NCI-H1105 (cell line): ENCODE data around the gene TFB1M.

Source experiments
- DNase-seq: peaks from one replicate; lab custom pipeline; 2025; lab: John Stamatoyannopoulos, UW

TFB1M gene

DNA sequence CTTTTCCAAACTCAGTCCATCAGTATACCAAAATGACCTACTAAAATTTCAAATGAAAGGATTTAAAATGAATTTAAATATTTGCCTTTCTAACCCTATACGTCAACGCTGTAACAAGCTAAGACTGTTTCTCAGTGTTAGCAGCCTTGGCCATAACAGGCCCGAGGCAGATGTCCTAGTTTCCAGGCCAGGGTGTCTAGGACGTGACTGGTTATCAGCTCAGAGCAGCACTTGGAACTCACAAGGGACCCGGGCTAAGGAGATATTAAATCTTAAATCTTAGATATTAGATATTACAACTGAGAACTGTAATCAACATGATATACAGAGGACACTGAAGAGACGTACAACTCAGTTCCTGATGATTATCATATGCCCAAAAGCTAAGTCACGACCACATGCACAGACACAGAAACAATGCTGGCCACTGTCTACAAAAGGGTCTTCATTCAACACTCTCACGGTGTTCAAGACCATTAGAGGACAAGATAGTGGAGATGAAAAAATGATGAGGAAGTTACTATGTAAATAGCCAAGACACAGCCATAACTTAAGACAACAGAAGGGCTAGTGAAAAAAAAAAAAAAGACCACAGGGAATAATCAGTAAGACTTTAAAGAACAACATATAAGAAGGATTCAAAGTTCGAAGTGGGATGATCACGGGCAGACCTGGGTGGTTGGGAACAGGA is 50.8 kb downstream of the TFB1M start, which contains the start of gene CLDN20:
TSS of gene CLDN20 (plus strand) at position 641 of the 691 bp plus-strand sequence. CDS start 11,707 bp downstream, outside the sequence.
- no peak for DNase-seq

DNA sequence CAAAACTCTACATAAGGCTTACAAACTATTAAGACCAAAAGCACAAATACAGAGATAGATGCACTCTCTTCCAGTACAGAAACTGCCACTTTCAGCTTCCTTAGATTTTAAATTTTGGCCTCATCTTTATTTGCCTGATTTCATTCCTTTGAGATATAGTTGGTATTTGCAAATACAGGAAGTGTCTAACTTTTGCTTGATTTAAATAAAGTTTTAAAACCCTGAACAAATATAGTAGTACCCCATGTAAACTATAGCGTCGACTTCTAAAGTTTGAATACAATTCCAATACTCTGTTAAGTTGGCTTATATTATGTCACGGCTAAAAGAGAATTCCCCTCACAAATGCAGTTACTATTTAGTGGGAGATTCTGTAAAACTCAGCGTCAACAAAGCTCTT is 51.6 kb downstream of the TFB1M start:
- no peak for DNase-seq

DNA sequence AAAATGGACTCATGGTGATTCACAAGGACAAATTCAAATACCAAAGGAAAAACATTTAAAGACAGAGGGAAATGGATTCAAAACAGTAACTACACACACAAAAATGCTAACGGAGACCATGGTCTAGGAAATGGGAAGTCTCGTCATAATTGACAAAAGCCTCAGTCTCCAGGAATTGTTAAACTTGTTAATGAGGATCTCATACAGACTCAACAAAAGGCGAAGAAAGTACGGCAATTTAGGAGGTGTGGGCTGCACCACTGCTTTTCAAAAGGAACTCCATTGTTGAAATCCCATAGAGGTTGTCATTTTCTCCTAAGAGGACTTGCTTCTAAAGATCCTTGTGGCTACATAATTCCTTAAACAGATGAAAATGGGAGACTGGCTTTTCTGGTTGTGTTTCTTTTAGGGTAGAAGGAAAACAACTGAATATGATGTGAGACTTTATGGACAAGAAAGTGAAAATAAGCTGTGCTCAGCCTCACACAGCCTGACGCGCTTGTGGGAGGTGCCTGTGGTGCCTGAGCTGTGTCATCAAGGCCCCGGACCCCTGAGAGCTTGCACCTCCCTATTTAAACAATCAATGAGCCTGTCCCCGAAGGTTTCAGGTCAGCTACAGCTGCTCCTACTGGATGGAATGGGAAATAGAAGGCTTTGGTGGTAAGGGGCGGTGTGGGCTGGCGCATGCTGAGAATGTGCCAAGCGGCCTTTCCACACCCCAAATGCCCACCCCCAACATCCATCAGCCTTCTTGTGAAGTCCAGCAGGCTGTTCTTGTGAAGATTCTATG is 53.0 kb downstream of the TFB1M start:
- DNase-seq: no peak

DNA sequence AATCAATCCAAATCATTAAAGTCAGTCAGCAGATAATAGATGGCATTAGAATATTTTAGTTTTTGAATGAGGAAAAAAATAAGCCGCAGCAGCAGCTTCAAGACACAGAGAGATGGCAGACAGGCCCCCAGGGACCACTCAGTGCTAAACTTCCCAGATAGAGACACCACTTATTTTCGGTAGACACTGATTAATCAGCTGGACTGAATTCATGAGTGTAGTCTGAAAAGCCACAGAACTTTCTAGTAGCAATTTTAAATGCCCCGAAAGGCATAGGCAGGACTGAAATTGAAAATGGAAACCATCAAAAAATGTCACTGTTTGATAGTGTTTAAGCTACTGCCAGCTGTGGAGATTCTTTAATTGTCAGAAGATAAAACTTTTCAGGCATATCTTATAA is 53.6 kb downstream of the TFB1M start:
- no peak for DNase-seq

DNA sequence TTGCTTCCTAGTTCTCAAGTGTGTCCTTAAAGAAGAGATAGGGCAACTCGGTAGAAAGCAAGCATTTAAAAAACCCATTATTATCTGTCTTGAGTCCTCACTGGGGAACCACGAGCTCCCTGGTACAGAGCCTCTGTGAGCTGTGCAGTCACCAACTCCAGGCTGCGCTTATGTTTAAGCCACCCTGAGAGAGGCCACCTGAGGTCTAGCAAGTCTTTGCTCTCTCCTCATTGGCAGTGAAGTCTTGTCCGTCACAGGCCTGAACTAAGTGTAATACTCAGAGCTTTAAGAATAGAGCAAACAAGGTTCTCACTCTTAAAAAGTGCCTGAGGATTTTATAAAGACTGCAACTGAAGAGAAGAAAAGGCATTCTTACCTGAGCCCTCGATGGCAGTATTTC is 54.4 kb downstream of the TFB1M start:
- DNase-seq: no peak

DNA sequence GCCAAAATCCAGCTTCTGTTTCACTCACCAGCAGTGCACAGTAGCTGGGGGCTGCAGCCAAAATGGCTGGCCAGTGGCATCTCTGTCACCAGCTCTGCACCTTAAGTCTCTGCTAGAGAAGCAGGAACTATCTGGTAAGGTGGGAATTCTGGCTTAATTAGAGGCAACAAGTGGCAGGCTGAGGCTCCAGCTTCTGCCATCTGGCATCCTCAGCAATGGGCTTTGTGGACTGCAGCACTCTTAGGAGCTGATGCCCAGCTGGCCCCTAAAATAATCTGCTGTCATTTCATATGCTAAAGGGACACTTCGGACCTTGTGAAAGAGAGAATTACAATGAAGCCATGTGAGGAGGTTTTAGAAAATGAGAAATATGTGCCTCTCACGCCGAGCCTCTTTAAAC is 55.1 kb downstream of the TFB1M start:
- no peak for DNase-seq

DNA sequence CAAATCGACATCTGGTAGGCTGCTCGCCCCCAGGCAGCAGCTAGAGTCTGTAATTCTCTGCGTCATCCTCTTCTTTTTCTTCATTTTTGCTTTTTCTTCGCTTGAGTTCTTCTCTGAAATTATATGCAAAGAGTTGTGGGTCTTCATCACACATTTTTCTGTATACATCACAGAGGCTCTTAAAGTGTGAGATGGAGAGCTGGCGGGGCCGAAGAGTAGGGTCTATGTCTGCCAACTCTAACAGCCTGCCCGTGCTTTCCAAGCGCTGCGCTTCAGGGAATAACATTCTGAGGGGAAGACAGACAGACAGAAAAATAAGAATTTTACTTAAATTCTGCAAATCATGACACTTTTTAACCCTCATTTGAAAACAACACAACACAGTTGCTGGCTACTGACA is 56.5 kb downstream of the TFB1M start:
- no peak for DNase-seq

DNA sequence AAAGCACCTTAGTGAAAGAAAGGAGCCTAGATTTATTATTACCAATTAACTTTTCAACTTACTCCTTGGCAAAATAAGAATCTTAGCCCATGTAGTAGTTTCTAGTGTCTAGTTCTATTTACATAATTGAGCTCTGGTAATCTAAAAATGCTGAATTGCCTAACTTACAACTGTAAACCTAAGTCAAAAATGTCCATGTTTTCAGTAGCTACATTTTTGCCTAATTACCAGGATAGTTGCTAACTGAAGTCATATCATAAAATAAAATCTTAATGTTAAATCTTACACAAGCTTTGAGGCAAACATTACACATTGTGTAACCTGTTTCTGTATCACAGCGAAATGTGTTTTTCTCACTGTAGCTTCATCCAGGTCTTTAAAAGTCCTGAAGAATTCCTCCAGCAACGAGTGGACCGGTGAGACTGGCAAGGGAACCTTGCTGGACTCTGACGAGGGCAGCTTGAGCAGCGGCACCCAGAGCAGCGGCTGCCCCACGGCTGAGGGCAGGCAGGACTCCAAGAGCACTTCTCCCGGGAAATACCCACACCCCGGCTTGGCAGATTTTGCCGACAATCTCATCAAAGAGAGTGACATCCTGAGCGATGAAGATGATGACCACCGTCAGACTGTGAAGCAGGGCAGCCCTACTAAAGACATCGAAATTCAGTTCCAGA is 58.0 kb downstream of the TFB1M start:
- DNase-seq: no peak

DNA sequence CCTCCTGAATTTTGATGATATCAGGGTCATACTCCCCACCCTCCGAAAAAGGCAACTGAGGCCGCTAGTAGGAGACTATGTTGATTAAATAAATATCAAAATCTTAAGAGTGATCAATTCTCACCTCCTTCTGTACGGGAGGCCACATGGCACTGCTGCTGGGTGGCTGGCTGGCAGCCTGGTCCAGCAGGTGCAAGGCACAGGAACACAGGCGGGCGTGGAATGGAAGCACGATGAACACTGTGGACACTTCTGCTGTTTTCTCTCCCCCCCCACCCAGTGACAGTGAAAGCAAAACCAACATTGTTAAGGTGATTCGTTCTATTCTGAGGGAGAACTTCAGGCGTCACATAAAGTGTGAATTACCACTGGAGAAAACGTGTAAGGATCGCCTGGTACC is 60.1 kb downstream of the TFB1M start:
- DNase-seq: no peak

DNA sequence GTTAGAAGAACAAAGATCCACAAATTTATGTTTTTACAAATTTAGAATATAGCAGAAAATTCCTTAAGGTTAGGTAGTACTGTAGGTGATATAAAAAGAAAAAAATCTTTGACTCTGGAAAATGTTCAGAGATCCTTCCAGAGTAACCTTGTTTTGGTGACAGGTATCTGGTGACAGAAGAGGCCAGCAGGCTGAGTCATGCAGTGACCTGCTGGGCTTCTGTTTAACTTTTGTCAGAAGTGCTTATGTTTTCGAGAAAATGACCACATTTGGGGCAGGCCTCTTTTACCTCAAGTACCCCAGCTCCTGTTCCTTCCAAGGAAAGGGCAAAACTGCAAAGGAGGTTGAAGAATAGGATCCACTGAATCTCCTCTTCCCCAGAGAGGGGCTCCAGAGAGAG is 60.9 kb downstream of the TFB1M start:
- no peak for DNase-seq

DNA sequence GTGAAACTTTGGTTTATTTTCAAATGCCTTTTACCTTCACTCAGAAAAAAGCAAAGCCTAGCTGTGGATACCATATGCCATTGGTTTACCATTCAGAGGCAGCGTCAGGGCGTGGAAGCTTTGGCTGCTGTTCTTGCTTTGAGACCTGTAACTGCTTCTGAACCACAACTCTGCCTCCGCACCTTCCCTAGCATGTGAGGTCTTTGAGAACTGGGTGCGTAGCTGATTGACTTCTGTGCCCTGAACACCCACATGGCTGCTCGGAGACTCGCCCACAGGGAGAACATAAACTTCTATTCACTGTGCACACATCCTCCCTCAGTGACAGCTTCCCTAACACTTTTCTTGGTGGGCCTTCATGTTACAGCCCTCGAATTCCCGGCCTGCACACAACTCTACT is 61.7 kb downstream of the TFB1M start:
- no peak for DNase-seq

DNA sequence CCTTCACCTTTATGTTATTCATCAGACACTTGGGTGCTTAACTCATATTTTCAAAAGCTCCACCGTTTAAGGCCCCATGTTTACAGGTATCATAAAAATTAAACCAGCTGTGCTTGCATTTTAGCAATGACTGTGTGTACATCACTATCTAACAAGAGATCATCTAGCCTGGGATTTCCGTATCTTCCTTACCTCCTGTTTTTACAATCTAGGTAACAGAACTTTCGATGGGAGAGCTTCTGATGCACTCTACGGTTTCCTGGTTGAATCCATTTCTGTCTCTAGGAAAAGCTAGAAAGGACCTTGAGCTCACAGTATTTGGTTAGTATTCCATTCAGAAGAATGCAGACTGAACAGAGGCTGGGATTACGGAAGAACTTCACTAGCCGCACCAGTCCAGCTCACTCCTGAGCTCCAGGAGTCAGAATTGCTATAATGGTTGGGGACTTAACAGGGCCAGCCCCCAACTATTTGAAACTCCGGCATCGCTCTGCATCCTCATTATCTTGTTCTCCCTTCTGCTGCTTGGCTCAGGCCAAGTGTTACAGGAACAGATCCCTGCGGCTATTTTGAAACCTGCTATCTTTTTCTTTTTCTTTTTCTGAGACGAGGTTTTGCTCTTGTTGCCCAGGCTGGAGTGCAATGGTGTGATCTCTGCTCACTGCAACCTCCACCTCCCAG is 63.4 kb downstream of the TFB1M start:
- no peak for DNase-seq

DNA sequence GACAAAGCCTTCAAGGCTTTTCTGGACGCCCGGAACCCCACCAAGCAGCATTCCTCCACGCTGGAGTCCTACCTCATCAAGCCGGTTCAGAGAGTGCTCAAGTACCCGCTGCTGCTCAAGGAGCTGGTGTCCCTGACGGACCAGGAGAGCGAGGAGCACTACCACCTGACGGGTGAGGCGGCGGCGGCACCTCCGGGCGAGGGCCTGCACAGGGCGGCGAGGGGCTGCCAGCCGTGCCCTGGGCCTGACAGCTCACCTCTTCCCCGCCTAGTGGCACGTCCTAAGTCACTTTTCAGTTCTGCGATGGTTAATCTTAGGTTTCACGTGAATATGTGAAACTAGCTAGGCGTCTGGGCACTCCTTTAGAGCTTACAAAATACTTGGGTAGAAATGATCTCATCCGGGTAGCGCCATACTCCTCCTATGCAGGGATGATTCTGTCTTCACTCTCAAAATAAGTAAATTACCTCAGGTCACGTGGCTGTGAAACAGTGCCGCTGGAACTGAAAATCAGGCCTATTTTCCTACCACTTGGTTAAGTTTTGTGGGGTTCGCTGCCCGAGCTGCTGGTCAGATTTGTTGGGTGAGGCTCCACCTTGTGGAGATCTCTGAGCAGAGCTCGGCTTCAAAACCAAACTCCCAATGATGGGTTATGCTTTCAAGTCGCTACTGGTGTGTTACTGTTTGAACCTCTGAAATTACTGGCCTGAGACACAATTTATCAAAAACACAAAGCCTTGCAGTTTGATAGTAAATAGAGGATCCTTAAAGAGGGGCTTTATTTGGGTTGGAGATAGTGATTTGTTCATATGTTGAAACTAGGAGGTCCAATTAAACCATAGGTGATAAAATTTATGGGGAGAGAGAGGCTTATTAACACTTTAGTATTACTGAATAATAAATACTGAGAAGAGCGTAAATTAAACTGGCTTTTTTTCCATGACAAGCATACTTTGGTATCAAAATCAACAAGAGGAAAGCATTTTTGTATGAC is 66.0 kb downstream of the TFB1M start:
- DNase-seq: peak; percentile 8

DNA sequence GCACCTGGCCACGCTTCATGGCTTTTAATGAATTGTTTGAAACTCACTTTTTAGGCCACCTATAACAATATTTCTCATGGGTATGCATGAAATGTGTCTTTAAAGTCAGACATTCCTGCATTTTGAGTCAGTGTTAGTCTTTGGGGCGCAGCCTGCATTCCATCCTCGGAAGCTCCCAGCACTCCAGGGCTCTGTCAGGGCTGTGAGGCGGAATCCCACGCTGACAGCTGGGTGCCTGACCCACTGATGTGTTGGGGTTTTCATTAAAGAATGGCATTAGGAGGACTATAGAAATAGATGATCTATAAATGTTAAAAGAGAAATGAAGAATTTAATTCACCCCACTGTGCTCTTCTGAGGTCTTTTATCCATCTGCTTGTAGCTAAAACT is 66.7 kb downstream of the TFB1M start:
- no peak for DNase-seq

DNA sequence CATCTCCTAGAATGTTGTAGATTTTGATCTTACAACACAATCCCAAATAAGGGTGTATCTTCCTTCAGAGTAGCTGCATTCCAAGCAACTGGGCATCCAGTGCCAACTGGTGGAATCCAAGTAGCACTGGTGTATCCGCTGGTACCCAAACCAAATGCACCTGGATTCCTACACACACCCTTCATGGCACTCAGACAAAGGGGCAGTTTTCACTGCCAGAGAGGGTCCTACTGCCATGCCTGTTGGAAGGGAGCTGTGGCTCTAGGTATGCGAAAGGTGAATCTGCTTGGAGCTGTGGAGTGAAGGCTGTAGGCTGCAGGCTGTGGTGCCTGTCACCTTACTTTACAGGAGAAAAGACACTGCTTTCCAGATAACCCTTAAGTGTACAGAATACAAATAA is 67.5 kb downstream of the TFB1M start:
- no peak for DNase-seq

DNA sequence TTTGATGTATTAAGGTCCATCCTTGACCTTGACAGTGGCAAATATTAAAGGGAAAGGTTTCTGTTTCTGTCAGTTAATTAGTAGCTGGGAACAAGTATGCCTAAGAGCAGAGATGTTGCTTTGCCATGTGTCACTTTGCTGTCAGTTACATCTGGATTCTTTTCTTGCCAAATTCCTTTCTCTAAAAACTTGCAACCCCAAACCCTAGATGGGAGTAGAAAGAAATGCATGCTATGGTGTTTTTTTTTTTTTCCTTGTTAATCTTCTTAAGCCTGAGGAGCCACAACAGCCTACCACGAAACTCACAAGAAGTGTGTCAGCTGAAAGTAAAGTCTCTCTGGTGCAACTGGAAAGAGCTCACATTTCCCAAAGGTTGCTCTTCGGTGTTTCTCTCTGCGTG is 68.5 kb downstream of the TFB1M start:
- no peak for DNase-seq

DNA sequence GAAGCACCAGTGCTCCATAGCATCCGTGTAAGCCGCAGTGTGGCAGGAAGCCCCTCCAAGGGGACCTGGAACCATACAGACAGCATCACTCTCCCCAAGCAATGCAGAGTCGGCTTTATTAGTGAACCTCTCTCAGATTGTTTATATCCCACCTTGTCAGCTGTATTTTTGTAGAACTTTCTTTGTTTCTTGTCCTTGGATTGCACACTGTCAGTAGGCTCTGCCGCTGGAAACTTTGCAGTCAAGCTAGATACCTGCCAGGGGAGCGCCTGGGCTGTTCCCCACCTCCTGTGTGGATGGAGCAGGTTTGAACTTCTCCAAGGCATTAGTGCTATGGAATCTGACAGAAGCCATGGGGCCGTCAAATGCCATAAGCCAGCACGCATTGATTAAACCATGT is 69.1 kb downstream of the TFB1M start:
- DNase-seq: no peak

DNA sequence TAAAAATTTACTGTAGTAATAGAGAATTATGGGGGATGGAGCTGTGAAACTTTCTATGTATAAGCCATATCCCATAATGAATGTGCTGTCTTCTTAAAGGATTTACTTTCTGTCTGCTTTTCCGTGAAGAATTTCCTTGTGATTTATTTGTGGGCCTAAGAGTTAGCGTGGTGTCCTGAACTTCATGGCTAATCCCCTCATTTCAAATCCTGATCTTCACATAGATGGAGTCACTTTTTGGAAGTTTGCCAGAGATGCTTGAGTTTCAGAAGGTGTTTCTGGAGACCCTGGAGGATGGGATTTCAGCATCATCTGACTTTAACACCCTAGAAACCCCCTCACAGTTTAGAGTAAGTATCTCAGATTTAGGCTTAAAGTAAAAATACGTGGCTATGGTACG is 69.8 kb downstream of the TFB1M start:
- no peak for DNase-seq

DNA sequence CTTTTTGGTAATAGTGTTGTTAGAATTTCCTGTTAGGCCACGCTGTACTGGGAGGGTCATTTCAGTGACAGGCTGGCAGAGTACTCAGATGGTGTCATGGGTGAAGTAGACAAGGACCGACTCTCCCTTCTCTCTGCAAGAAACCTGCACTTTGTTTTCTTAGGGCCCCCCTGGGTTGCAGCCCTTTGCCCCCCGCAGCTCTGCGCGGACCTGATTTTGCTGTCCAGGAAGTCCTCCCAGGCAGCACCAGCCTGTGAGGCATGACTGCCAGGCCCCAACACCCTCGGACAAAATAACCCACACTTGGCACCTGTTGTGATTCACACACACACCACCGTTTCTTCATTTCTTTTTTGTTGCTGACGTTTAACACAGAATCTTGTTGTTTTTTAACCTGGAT is 72.3 kb downstream of the TFB1M start:
- DNase-seq: no peak

DNA sequence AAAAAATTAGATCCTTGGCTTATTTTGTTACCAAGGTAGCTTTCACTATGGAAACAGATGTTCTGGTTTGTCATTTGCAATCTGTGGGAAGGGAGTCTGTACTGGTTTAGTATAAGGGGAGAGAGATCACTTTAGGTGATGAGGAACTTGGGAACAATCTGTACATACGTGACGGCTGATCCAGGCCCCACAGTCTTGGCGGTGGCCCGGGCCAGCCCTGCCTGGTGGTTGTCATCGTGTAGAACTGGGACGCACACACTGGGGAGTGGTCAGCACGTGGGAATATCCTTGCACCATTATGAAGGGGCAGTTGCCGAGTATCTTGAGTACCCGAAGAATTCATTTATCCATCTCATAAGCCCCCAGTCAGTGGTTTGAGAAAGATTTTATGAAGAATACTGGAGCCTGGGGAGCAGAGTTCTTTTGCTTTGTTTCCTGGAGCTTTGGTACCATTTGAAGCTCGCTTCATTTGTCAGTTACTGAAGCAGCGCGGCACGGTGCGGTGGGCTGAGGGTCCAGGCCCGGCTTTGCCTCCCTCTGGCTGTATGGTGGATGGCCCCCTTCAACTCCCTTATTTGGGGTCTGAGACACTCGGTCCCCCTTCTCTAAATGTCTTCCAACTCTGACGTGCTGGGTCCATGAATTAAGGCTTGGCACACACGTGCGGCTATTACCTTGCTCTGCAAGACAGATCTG is 73.2 kb downstream of the TFB1M start:
- DNase-seq: no peak

DNA sequence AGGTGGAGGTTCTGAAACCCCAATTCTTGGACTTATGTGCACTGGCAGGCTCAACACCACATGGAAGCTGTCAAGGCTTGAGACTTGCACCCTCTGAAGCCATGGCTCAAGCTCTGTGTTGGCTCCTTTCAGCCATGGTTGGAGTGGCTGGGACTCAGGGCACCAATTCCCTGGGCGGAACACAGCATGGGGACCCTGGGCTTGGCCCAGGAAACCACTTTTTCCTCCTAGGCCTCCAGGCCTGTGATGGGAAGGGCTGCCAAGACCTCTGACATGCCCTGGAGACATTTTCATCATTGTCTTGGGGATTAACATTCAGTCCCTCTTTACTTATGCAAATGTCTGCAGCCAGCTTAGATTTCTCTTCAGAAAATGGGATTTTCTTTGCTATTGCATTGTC is 76.7 kb downstream of the TFB1M start:
- DNase-seq: no peak
